Stimulated activated CD4-positive, alpha-beta T cell treated with anti-CD3 and anti-CD28 coated beads, TNF-alpha, amount 100 ng/mL, for 24 hours (primary cell): ENCODE results near the gene OPCML.

Experiments
- DNase-seq, 3 experiments: peaks; one replicate each; pipeline ENCODE4 v3.0.0-alpha.2; 2020; ENCODE audit warnings: low read depth in 3 of 3

OPCML gene

DNA sequence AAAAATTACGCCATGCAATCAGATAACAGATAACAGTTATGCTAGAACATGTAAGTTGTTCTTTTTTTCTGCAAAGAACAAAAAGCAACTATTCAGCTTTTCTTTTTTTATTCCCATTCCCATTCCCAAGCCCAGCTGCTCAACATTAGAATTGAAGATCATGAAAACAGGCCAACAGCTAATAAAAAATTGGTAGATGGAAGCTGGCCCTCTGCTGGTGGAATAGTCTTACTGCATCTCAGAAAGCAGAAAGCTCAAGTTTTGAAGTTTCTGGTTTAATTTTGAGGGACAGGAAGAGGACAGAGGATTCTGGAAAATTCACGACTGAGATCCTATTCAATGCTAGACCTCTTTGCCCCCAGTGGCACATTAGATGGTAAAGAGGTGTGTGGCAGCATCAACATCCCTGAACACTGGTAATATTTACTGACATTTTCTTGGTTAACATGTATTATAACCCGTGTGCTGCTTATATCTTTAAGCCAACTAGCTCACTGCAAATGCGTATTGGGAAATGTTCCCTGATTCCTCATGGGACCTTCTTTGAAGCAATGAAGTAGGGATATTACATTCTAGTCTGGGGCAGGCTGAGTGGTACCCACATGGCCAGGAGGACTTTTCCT lies 591.2 kb downstream of the OPCML start:
- no peak for DNase-seq

- no peak for DNase-seq
Measured at GRCh38 chr11:132937016-132937415, 595.3 kb downstream of the OPCML start.

- DNase-seq, result no peak
Measured at GRCh38 chr11:132935383-132935782, 596.9 kb downstream of the OPCML start.

DNA sequence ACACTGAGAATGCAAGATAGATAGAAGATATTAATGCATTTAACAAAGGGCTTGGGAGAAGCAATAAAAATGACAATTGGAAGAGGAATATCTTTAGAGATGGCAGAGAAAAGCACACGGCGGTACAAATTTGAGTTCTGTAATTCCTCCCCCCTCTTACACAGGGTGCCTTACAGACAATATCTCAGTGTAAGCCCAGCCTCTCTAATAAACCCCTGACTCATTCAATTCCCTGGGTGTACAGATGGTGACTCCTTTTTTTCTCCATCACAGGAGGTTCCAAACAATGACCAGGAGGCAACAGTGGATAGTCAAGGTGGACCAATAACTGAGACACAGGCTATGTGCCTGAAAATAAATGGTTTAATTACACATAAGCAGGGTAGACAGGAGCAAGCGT lies 598.6 kb downstream of the OPCML start:
- no peak for DNase-seq

DNA sequence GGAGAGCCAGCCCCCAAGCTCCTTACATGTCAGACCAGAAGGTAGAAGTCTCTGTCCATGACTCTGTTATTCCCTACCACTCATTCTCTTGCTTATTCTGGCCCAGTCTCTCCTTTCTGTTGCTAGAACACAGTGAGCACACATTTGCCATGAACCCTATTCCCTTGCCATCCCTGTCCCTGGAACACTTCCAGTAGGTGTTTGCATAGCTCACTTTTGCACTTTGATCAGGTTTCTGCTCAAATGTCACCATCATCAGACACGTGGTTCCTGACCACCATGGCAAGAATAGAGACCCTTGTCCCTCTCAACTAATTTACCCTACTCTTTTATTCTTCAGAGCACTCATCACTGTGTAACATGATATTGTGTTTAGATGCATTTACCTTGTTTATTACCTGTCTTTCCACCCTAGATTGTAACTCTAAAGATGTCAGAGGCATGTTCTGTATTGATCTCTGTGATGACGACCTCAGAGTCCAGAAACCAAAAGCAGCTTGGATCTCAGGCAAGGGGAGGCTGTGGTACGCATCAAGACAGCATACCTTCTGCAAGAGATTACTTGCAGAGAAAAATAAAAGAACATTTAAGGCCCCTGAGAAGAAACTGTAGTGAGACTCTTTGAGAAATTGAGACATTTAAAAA lies 606.4 kb downstream of the OPCML start:
- DNase-seq, result no peak

GRCh38 chr11:132921597-132921996 lies 610.7 kb downstream of the OPCML start:
- DNase-seq, result no peak

DNA sequence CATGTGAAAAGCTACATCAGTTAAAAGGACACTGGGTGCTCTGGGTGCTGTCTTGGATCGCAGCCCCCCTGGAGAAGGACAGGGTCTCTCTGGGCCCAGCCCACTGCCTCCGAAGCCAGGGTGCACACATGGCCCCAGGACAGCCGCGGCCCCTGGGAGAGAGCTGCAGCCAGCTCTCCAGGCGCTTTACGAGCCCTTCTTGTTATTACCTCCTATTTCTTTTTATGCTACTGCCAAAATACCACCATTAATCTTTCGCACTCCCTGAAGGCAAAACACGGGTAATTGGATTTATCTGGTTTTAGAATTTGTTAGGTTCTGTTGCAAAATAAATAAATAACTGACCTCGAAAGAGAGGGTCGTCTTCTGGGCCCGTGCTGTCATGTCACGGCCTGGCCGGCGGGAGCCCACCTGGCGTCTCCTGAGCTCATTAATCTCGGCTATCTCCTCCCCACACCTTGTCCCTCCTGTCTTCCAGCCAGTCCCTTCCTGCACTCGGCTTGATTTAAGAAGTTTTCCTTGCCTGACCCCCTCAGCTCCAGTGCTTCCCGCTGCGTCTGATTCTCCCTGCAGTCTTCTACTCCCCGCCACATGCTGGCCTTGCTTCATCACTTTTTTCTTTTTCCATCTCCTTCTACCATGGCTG lies 611.7 kb downstream of the OPCML start:
- DNase-seq, result no peak

GRCh38 chr11:132914600-132914999 lies 617.7 kb downstream of the OPCML start:
- no peak for DNase-seq

- DNase-seq, result no peak
Measured at GRCh38 chr11:132913886-132914285, 618.4 kb downstream of the OPCML start.

DNA sequence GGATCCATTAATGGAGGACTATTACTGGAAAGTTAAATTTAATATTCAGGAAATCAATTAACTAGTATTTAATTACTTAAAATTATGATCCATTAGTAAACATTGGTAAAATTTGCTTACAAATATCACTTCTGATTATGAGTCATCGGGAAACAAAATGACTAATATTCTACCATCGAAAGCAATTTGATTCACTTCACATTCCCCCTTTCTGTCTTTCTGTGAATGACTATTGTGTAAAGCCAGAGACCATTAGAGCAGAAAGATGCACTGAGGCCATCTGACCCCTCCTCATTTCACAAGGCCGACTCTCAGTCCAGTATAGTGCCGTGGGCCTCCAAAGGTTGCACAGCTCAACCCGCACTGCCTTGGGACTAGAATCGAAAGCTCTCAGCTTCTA lies 619.0 kb downstream of the OPCML start:
- no peak for DNase-seq

- no peak for DNase-seq
Measured at GRCh38 chr11:132911186-132911585, 621.1 kb downstream of the OPCML start.

- DNase-seq, result no peak
Measured at GRCh38 chr11:132910011-132910760, 622.1 kb downstream of the OPCML start.

DNA sequence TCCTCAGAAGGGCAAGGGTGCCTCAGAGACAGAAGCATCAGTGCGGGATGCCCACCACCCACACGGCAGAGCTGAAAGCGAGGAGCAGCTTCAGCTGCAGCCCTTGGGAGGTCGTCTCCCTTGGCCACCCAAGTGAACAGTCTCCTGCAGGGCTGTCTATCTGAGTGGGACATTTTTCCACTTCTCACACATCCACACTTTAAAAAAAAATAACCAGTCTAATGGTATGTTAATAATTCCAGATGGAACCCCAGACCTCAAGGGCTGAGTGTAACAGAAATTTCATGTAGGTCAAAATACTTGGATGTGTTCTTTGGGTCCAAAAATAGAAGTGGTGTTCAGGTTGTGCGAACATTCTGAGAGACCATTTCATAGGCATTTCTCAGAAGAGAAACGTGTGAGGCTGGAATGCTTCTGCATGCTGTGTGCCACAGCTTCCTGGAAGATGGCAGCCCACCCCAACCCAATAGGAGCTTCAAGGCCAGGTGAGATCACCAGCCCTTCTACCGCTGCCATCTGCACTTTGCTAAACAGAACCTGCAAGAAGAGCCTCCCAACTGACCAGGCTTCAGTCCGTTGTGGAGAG lies 623.2 kb downstream of the OPCML start:
- no peak for DNase-seq

DNA sequence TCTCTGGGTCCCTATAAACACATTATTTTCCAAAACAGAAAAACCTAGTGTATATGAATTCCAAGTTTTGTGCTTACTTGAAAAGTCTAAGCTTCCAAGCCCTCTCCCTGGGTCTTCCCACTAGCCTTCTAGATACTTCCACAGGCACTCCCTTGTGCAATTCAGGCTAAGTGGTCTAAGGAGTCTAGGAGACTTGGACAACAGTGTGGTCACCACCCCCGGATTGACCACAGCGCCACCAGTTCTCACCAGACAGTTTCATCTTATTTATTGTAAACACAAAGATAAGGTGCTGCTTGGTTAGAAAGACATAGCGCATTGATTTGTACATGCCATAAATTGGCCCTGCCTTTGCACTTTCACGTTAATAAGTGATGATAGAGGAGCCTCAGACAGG lies 623.9 kb downstream of the OPCML start:
- no peak for DNase-seq

DNA sequence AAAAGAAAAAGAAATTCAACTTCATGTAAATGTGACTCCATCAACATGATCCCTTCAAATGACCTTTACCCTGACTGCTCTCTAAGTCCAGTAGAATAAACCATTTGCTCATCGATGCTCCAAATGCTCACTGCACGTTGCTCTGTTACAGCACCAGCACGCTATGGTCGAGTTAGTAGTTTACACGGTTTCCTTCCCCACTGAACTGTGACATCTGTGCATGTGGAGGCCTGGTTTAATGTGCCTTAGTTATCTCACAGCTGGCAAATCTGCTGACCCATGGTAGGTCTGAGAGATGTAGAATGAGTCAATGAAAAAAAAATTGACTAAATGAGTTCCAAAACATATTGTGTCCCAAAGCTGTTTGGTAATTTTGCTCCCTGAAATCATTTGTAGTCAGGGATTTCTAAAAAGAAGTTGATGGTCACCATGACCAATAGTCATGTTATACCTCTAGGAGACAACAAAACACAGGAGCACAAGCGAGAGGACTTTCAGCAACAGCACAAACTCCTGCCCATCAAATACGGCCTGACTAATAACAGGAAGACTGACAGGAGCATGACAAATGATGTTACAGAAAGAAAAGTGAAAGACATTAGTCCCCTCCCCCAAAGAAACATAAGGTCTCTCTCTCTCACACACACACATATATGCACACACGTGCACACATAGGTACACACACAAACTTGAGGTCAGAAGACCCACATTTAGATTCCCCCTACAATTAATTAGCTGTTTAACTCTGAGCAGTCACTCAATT lies 624.5 kb downstream of the OPCML start:
- DNase-seq, result no peak

DNA sequence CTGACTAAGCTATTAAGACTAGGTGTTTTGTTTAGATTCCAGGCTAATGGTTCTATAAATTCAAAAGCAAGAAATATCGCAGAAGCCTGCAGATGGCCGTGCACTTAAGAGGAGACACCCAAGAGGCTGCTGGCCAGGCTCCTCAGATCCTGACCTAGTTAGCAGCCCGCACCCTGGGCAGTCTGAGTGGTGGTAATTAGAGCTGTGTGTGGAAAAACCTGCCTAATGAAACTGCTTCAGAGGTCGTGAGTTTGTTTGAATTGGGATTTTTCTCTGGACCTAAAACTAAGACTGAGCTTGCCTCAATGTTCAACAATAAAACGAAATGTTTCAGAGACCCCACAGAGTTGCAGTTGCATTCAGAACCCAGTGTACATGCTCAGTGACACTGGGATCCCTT lies 627.7 kb downstream of the OPCML start:
- no peak for DNase-seq

GRCh38 chr11:132904091-132904490 lies 628.2 kb downstream of the OPCML start:
- DNase-seq, result no peak

GRCh38 chr11:132901638-132902471 lies 630.4 kb downstream of the OPCML start:
- no peak for DNase-seq

- DNase-seq, result no peak
Measured at GRCh38 chr11:132898676-132899075, 633.6 kb downstream of the OPCML start.

DNA sequence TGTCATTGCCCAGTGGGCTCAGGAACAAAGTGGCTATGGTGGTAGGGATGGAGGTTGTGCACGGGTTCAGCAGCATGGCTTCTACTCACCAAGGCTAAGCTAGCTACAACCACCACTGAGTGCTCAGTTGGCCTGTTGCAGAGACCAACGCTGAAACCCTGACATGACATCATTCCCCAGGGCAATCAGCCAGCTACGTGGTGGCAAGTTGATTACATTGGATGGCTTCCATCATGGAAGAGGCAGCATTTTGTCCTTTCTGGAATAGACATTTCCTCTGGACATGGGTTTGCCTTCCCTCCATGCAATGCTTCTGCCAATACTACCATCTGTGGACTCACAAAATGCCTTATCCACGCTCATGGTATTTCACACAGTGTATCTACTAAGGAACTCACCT lies 634.3 kb downstream of the OPCML start:
- no peak for DNase-seq

DNA sequence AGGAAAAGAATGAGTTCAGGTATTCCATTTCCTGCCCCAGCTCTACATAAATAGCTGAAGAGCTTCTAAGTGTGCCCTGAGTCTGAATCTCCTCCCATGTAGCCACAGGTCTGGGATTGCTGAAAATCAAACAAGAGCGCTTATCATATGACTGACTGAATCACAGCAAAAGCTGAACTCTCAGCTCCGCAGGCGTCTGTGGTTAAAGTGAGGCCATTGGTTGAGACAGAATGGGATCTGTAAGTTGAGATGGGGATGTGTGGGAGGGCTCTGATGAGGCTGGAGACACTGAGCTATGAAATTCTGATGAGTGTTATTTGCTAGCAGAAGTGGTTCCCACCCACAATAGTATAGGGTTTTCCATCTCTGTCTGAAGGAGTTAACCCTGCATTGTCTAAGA lies 637.0 kb downstream of the OPCML start:
- DNase-seq, result no peak
